ENCODE results near the gene LRRC3. TPM values are rescaled to one million over a fixed set of nuclear protein-coding genes. Genes with fewer than 3 reads are reported as not detected.

The LRRC3 gene
- total RNA-seq, 1 donor from 2014 or later = 3.1 TPM

DNA sequence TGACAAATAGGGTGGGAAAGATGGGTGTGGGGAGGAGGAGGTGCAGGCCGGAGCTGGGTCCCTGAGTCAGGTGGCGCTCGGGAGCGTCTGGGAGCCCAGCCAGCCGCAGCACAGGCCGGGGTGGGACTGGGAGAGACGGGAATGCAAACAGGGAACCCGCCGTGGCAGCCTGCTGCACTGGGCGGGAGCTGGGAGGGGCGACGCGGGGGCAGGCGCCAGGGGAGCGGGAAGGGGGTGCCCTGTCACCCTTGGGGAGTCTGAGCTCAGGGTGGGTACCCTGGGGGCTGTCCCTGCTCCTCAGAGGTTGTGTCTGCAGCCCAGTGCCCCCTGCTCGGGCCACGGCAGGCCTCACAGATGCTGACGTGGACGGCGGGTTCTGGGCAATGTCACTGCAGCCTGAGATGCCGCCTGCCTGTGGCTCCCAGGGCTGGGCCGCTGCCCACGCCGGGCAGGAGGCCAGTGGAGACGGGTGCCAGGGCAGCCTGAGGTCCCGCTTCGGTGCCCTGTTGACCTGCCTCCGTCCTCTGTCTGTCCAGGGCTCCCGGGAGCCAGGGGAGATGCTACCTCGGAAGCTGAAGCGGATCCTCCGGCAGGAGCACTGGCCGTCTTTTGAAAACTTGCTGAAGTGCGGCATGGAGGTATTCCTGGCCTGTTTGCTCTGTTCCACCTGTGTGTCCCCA is 16.6 kb upstream of the LRRC3 start:
- no peak for DNase-seq (ENCODE audit: low read depth)

DNA sequence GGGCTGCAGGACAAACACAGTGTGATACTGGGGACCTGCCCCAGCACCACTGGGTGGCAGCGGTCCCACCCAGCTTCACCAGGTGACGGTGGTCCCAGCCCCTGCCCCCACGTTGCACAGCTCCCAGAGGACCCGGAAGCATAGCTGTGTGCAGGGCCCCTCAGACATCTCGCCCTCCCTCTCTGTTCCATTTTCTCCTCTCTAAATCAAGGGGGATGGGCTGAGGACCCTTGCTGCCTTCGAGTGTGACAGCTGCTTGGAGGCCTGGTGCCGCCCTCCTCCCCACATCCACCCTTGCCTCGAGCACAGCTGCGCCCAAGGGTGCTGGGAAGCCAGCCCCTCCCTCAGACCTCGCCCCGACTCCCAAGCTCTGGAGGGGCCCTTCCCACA is 16.1 kb upstream of the LRRC3 start:
- no peak for DNase-seq (ENCODE audit: low read depth)

DNA sequence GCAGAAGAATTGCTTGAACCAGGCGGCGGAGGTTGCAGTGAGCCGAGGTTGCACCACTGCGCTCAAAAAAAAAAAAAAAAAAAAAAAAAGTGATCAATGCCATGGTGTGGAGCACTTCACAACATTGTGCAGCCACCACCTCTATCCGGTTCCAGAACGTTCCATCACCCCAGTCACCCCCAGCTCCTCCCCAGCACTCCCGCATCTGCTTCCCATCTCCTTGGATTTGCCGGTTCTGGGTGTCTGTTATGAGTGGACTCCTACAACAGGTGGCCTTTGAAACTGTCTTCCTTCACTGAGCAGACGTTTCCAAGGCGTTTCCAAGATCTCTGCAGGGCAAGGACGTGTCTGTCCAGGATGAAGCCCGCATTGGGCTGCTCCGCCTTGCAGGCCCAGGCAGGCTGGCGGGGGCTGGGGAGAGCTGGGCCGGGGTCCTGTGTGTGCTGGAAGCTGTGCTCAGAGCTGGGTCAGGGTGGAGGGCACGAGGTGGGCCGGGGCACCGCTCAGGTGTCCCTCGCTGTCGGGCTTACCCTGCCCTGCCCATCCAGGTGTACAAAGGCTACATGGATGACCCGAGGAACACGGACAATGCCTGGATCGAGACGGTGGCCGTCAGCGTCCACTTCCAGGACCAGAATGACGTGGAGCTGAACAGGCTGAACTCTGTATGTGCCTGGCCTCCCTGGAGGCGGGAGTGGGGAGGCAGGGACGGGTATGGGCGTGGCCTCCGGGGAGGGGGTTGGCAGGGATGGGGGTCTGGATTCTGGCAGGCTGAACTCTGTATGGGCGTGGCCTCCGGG is 14.9 kb upstream of the LRRC3 start:
- no peak for DNase-seq (ENCODE audit: low read depth)

DNA sequence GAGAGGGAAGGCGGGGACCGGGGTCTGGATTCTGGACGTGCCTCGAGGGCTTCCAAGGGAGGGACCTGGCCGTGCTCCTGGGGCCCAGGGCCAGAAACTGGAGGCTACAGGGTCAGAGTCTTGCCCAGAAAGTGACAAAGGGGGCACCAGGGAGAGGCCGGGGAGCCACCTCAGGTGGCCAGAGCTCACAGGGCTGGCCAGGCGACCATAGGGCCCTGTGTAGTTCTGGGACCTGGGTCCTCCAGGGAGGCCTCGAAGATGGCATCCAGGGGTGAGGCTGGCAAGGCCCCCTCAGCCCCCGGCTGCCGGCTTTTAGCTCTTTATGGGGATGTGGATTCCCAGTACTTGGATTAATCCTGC is 14.3 kb upstream of the LRRC3 start:
- DNase-seq (ENCODE audit: low read depth) = no peak

DNA sequence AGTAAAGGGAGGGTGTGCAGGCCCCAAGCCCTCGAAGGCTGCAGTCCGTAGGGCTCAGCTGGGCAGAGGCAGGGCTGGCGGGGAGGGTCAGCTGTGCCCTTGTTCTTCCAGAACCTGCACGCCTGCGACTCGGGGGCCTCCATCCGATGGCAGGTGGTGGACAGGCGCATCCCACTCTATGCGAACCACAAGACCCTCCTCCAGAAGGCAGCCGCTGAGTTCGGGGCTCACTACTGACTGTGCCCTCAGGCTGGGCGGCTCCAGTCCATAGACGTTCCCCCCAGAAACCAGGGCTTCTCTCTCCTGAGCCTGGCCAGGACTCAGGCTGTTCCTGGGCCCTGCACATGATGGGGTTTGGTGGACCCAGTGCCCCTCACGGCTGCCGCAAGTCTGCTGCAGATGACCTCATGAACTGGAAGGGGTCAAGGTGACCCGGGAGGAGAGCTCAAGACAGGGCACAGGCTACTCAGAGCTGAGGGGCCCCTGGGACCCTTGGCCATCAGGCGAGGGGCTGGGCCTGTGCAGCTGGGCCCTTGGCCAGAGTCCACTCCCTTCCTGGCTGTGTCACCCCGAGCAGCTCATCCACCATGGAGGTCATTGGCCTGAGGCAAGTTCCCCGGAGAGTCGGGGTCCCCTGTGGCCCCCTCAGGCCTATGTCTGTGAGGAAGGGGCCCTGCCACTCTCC is 13.6 kb upstream of the LRRC3 start:
- no peak for DNase-seq (ENCODE audit: low read depth)

DNA sequence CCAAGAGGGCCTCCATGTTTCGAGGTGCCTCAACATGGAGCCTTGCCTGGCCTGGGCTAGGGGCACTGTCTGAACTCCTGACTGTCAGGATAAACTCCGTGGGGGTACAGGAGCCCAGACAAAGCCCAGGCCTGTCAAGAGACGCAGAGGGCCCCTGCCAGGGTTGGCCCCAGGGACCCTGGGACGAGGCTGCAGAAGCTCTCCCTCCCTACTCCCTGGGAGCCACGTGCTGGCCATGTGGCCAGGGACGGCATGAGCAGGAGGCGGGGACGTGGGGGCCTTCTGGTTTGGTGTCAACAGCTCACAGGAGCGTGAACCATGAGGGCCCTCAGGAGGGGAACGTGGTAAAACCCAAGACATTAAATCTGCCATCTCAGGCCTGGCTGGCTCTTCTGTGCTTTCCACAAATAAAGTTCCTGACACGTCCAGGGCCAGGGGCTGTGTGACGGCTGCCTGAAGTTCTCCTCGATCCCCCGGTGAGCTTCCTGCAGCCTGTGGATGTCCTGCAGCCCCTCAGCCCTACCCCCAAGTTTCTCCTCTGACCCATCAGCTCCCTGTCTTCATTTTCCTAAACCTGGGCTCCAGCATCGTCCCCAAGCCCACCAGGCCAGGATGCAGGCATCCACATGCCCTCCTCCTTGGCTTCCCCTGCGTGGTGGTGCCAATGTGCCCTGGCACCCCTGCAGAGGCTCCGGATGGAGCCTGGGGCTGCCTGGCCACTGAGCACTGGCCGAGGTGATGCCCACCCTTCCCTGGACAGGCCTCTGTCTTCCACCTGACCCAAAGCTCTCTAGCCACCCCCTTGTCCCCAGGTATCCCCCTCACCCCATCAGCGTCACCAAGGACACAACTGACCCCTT is 12.8 kb upstream of the LRRC3 start:
- no peak for DNase-seq (ENCODE audit: low read depth)

DNA sequence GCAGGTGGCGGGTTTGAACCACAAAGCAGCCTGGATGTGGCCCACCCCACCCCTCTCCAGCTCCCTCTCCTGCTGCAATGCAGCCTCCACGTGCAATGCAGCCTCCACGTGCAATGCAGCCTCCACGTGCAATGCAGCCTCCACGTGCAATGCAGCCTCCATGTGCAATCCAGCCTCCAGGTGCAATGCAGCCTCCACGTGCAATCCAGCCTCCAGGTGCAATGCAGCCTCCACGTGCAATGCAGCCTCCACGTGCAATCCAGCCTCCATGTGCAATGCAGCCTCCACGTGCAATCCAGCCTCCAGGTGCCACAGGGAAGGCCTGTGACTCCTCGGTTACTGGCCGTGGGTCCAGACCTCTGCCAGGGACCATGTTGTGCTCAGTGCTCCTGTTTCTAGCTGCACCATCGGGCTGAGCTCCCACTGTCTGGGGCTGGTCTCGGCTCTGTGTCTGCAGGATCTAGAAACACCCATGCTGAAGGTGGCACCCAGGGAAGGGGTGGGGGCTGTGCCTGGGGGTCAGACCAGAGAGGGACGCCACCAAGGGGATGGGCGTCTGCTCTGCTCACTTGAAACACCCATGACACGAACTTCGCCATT is 11.9 kb upstream of the LRRC3 start:
- no peak for DNase-seq (ENCODE audit: low read depth)

DNA sequence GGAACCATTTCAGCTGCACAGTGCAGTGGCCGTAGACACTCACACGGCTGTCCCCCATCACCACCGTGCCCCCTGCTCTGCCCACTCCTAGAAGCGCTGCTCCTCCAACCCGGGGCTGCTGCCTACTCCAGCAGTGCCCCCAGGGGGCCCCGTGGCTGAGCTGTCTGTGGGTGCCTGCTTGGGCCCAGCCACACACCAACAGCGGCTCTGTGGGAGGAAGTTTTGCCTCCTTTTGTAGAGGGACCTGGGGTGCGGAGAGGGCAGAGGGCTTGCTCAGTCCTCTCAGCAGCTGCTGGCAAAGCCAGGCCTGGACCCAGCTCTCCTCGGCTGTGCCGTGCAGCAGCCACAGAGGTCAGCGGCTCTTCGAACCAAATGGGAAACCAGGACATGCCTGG is 11.4 kb upstream of the LRRC3 start:
- no peak for DNase-seq (ENCODE audit: low read depth)

DNA sequence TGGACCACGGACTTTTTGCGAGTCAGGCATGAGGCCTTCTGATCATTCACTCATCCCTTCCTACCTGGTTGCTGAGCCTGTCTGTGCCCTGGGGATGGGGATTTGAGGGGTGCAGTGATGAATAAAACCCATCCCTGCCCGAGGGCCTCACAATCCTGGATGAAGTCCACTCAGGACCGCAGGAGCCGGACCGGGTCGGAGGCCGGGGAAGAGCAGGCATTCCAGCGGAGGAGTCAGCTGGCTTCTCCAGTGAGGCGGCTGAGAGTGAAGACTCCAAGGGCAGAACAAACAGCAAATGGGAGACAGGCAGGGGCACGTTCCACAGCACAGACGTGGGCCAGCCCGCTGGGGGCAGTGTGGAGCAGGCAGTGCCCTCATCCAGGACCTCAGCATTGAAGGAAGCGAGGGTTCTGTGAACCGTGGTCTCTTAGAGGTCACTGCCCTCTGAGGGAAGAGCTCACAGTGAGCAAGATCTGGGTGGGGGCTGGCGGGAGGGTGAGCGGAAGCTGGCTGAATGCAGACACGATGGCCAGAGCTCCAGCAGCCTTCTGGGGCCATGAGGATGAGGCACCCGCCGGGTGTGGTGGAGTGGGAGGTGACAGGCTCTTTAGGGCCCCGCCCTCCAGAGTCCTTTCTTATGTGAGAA is 10.9 kb upstream of the LRRC3 start:
- DNase-seq (ENCODE audit: low read depth) = no peak

DNA sequence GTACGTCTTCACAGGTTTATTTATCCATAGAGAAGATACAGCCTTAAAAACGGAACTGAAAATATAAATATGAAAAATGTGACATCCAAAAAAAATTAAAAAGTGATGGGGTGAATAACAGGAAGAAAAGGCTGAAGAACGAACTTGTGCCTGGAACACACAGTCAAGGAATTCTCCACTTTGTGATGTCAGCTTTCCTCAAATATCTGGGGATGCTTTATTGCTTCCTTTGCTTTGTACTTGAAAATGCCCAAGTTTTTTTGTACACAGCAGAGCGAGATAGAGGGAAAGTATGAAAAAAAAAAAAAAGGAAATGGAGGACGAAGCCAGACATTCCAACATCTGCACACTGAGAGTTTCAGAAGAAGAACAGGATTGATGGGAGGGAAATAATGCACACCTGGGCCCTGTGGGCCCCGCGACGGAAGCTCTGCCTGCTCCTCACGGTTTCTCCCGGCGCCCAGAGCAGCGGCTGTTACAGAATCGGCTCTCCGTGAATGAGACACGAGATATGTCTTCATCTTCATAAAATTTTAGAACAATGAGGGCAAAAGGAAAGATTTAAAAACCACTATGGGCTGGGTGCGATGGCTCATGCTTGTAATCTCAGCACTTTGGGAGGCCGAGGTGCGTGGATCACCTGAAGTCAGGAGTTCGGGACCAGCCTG is 10.0 kb upstream of the LRRC3 start:
- no peak for DNase-seq (ENCODE audit: low read depth)

DNA sequence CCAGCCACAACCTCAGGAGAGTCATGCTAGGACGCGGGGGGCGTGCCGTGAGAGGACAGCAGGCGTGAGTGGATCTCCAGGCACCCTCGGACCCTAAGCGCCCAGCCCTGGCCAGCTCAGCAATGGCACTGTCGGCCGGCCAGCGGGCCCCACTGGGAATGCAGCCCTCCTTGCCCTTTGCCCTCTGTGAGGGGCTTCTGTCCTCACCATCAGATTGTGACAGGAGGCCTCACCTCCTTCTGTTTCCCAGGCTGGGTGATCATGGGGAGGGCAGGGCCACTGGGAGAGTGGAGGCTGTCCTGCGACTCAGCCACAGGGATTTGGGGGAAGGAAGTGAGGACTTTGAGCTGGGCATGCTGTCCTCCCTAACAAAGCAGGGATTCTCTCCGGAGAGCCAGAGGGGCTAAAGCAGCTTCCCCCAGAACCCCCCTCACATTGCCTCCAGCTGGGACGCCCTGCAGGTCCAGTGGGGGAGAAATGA is 6.6 kb upstream of the LRRC3 start:
- DNase-seq (ENCODE audit: low read depth) = no peak

DNA sequence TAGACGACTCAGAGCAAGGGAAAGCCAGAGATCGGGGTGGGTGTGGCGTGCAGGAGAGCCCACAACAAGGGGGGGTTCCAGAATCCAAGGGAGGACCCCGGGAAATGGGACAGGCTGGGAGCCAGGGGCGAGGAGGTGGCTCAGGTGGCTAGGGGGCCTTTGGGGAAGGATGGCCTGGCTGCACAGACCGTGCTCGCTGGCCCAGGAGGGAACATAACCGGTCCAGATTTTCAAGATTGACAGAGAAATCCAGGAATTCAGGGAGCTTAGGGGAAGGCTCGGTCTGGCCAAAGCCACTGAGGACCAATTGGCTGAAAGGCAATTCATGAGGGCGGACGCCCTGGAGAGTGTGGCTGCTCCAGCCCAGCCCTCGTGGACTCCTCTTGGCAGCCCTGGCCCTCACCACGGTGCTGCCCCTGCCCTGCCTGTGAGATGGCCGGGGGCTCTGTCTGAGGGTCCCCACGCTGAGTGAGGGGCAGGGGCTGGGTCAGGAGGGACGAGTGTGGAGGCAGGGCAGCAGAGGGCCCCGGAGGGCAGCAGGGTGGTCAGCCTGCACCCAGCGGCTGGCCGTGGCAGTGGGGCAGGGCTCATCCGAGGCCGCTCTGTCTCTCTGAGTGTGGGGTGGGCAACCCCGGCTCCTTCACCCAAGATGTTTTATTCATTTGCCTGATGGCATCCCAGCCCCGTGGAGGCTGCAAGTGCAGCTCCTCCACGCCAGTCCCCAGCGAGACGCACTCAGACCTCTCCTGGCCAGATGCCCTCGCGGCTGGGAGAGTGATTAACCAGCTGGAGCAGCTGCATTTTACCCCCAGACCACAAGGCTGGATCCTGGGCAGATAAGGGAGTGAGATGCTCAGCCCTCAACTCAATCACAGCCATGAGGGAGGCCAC is 5.6 kb upstream of the LRRC3 start:
- no peak for DNase-seq (ENCODE audit: low read depth)

DNA sequence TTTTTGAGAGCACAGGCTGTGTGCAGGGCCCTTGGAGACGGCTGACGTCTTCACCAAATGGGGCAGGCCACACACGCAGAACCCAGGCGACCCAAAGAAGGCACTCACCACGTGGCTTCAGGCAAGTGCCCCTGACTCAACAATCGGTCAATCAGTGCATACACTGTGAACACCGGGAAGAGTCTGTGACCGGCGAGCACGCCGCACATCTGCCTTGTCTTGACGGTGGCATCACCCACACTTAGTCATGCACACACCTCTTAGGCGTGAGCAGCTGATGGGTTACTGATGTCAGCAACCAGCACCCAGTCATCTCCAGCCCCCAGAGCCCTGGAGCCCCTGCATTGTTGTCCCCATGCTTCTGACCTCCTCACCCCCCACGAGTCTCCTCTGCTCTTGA is 4.9 kb upstream of the LRRC3 start:
- no peak for DNase-seq (ENCODE audit: low read depth)

DNA sequence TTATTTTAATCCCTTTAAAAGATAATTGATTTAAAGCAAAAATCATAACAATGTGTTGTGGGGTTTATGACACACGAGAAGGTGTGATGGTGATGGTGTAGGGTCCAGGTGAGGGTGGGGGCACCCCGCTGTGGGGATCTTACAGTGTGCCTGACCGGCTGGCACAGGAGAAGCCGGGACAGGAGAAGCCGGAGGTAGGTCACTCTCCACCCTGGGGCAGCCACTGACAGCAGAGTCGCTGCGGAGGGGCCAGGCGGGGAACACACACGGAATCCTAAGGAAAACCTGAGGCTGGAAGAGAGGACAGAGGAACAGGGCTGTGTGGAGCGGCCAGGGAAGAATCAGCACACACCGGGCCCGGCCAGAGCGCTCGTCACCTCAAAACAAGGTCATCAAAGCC is 4.3 kb upstream of the LRRC3 start:
- no peak for DNase-seq (ENCODE audit: low read depth)

DNA sequence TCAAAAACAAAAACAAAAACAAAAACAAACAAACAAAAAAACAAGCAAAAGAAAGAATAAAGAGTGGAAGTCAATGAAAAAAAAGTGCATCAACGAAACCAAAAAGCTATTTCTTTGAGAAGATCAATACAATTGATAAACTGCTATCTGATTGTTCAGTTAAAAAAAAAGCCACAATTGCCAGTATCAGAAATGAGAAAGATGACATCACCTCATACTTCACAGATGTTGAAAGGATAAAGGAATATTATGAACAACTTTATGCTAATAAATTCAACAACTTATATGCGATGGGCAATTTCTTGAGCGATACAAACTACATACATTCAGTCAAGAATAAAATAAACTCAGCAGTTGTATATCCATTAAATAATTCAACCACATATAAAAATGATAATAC is 2.2 kb upstream of the LRRC3 start:
- no peak for DNase-seq (ENCODE audit: low read depth)

DNA sequence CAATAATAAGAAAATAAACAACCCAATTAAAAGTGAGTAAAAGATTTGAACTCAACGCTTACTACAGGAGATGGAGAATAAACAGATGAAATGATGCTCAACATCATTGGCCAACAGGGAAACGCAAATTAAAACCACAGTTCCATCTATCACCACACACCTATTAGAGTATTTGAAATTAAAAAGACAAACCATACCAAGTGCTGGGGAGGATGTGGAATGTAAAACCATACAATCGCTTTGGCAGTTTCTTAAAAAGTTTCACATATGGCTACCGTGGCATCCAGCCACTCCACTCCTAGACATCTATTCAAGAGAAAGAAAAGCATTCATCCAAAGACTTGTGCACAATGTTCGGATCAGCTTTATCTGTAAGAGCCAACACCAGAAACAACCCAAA is 1.3 kb upstream of the LRRC3 start:
- no peak for DNase-seq (ENCODE audit: low read depth)

DNA sequence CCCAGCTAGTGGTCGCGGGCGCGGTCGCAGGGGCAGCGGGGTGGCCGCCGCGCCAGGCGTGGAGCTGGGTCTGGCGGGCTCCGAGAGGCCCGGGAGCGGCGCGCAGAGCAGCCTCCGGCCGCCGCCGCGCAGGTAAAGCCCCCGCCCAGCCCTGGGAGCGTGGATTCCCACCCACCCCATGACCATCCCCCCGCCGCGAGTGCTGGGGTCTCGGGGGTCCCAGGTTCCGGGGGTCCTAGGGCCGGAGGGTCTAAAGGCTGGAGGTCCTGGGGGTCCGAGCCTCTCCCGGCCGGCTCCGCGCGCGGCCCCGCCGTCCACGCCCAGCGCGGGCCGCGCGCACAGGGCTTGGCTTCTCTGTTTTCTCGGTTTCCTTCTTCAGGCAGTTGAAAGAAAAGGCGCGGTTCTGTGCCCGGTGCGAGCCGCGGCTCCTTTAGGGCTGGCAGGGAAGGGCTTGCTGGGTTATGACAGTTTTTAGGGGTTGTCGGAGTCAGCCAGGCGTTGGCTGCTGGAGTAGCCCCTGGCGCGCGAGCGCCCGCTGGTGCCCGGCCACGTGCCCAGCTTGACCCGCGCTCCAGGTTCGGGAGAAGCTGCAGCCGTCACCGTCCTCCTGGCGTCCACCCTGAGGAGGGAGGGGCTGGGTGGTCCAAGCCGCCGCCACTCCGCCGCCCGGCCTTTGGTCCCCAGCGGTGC is 359 bp downstream of the LRRC3 start:
- DNase-seq (ENCODE audit: low read depth) = no peak

DNA sequence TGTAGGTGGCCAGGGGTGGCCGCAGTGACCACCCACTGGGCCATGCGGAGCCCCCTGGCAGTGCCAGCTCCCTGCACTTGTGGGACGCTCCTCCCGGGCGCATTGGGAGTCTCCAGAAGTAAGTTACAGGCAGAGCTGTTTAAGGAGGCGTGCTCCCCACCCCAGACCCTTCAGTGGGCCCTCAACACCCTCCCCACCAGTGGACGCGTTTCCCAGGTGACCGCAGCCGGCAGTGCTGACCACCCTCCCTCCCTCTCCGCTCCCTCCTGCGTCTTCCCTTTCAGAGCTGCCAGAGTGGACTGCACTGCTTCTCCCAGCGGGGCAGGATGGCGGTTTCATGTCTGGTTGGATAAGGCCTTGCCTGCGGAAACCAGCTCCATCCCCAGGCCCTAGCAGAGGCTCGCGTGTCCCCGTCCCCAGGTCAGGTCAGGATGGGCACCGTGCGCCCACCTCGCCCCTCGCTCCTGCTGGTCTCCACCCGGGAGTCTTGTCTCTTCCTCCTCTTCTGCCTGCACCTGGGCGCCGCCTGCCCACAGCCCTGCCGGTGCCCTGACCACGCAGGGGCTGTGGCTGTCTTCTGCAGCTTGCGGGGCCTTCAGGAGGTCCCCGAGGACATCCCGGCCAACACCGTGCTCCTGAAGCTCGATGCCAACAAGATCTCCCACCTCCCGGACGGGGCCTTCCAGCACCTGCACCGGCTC is 1.1 kb downstream of the LRRC3 start:
- DNase-seq (ENCODE audit: low read depth) = no peak
